HG02642 (cell line): ENCODE data around the gene SLCO3A1.

Experiments used
- ATAC-seq: cut with Tn5 transposase; IDR thresholded peaks from one replicate; pipeline ENCODE4 v1.9.1; 2021; ENCODE audit warnings: mild to moderate bottlenecking; ENCODE audit not compliant: unreplicated experiment, poor library complexity

The SLCO3A1 gene

GRCh38 chr15:91930092-91930491 is 76.6 kb downstream of the SLCO3A1 start:
- no peak for ATAC-seq

GRCh38 chr15:91936182-91936775 is 82.8 kb downstream of the SLCO3A1 start:
- ATAC-seq: no peak

GRCh38 chr15:91936927-91937326 is 83.4 kb downstream of the SLCO3A1 start:
- no peak for ATAC-seq

- no peak for ATAC-seq
Observed at GRCh38 chr15:91938136-91938535, 84.6 kb downstream of the SLCO3A1 start.

- no peak for ATAC-seq
Observed at GRCh38 chr15:91939403-91939831, 85.9 kb downstream of the SLCO3A1 start.

- no peak for ATAC-seq
Observed at GRCh38 chr15:91940496-91941381, 87.2 kb downstream of the SLCO3A1 start.

- no peak for ATAC-seq
Observed at GRCh38 chr15:91941871-91942658, 88.6 kb downstream of the SLCO3A1 start.

GRCh38 chr15:91942720-91943394 is 89.3 kb downstream of the SLCO3A1 start:
- peak; percentile 47 for ATAC-seq

- ATAC-seq: no peak
Observed at GRCh38 chr15:91944331-91944730, 90.8 kb downstream of the SLCO3A1 start.

GRCh38 chr15:91945385-91945784 is 91.9 kb downstream of the SLCO3A1 start:
- ATAC-seq: no peak

GRCh38 chr15:91946075-91946474 is 92.6 kb downstream of the SLCO3A1 start:
- no peak for ATAC-seq

- ATAC-seq: no peak
Observed at GRCh38 chr15:91946581-91947292, 93.2 kb downstream of the SLCO3A1 start.

GRCh38 chr15:91947293-91947679 is 93.8 kb downstream of the SLCO3A1 start:
- no peak for ATAC-seq

- no peak for ATAC-seq
Observed at GRCh38 chr15:91947683-91948608, 94.4 kb downstream of the SLCO3A1 start.

- no peak for ATAC-seq
Observed at GRCh38 chr15:91949361-91949760, 95.9 kb downstream of the SLCO3A1 start.

- no peak for ATAC-seq
Observed at GRCh38 chr15:91950054-91950453, 96.5 kb downstream of the SLCO3A1 start.

- ATAC-seq: no peak
Observed at GRCh38 chr15:91950631-91951329, 97.3 kb downstream of the SLCO3A1 start.

GRCh38 chr15:91952216-91952615 is 98.7 kb downstream of the SLCO3A1 start:
- no peak for ATAC-seq
